Keratinocyte (primary cell): ENCODE data around the gene FNDC8. TPM values are rescaled to one million over a fixed set of nuclear protein-coding genes. Genes with fewer than 3 reads are reported as not detected.

ENCODE experiments used
- DNase-seq: peaks from one replicate; pipeline ENCODE4 v3.0.0-alpha.2; 2011; ENCODE audit warnings: low read depth, missing footprints, low spot score
- FAIRE-seq: peaks from 2 replicates; lab custom pipeline; 2011; peaks lifted over from hg19 to GRCh38; lab: Jason Lieb, UNC
- H2AFZ ChIP-seq: 2 replicates; pipeline ENCODE4 v1.6.0; 2012; ENCODE audit warnings: low read length, control low read depth, inconsistent platforms; ENCODE audit not compliant: control insufficient read depth
- H3K27ac ChIP-seq: 2 replicates; pipeline ENCODE4 v1.5.1; 2011; ENCODE audit warnings: low read length; ENCODE audit not compliant: control insufficient read depth, insufficient read depth
- H3K27me3 ChIP-seq: 3 replicates; pipeline ENCODE4 v1.6.0; 2011; ENCODE audit warnings: low read length; ENCODE audit not compliant: control insufficient read depth, insufficient read depth; ENCODE audit errors: extremely low read depth
- H3K36me3 ChIP-seq, 2 experiments: 2 replicates in 1 of 2; 3 replicates in 1 of 2; pipeline ENCODE4 v1.5.1; 2011; ENCODE audit warnings: low read length in 2 of 2, mild to moderate bottlenecking in 1 of 2; ENCODE audit not compliant: control insufficient read depth in 2 of 2, insufficient read depth in 2 of 2; ENCODE audit errors: extremely low read depth in 1 of 2
- H3K4me1 ChIP-seq: 3 replicates; pipeline ENCODE4 v1.5.1; 2011; ENCODE audit warnings: low read length; ENCODE audit not compliant: control insufficient read depth, insufficient read depth; ENCODE audit errors: extremely low read depth
- H3K4me2 ChIP-seq: 3 replicates; pipeline ENCODE4 v1.6.0; 2011; ENCODE audit warnings: low read depth, low read length; ENCODE audit not compliant: control insufficient read depth, insufficient read depth; ENCODE audit errors: extremely low read depth
- H3K4me3 ChIP-seq, 3 experiments: fragments of 200-600 bp in 1 of 3; sonication (generic) in 1 of 3; 2 replicates in 2 of 3; 3 replicates in 1 of 3; pipeline ENCODE4 v1.5.1; 2011 to 2016; ENCODE audit warnings: low read length in 3 of 3, mild to moderate bottlenecking in 3 of 3, control low read depth in 2 of 3, inconsistent platforms in 1 of 3, low read depth in 1 of 3, mixed read lengths in 1 of 3, mixed run types in 1 of 3, moderate library complexity in 1 of 3; ENCODE audit not compliant: control insufficient read depth in 2 of 3, insufficient read depth in 2 of 3; ENCODE audit errors: extremely low read depth in 1 of 3
- H3K79me2 ChIP-seq: 2 replicates; pipeline ENCODE4 v1.6.0; 2012; ENCODE audit warnings: low read length; ENCODE audit not compliant: control insufficient read depth, insufficient read depth
- H3K9ac ChIP-seq: 3 replicates; pipeline ENCODE4 v1.6.0; 2011; ENCODE audit warnings: low read length; ENCODE audit not compliant: control insufficient read depth, insufficient read depth; ENCODE audit errors: extremely low read depth
- H3K9me1 ChIP-seq: 3 replicates; pipeline ENCODE4 v1.6.0; 2011; ENCODE audit warnings: low read length; ENCODE audit not compliant: control insufficient read depth, insufficient read depth; ENCODE audit errors: extremely low read depth
- H3K9me3 ChIP-seq: 2 replicates; pipeline ENCODE4 v1.5.1; 2012; ENCODE audit warnings: low read depth, low read length; ENCODE audit not compliant: control insufficient read depth
- H4K20me1 ChIP-seq: 3 replicates; pipeline ENCODE4 v1.6.0; 2011; ENCODE audit warnings: low read length; ENCODE audit not compliant: control insufficient read depth, insufficient read depth; ENCODE audit errors: extremely low read depth
- CTCF ChIP-seq, 3 experiments: IDR thresholded peaks in 1 of 3; conservative IDR thresholded peaks in 1 of 3; optimal IDR thresholded peaks in 1 of 3; 2 replicates in 2 of 3; 3 replicates in 1 of 3; pipeline versions ENCODE3 to v1.5.1; 2011; ENCODE audit warnings: low read length in 3 of 3, mild to moderate bottlenecking in 3 of 3, moderate library complexity in 2 of 3, control low read depth in 1 of 3, inconsistent platforms in 1 of 3; ENCODE audit not compliant: insufficient read depth in 2 of 3; ENCODE audit errors: extremely low read depth in 1 of 3
- EZH2 ChIP-seq: IDR thresholded peaks from one replicate; pipeline ENCODE4 v1.6.1; 2012; ENCODE audit warnings: inconsistent platforms, mild to moderate bottlenecking, low read length, moderate library complexity
- dilution Hi-C: fragments of 300-500 bp; cut with MboI; formaldehyde crosslinking; loops from one replicate; pipeline ENCODE4 v1.7.0; 2020; ENCODE audit warnings: low sequenced_read_pairs; ENCODE audit not compliant: extremely low pct_ligation_motif_present
- polyA plus RNA-seq, 5 experiments: library from polyadenylated mRNA; depleted of rRNA in 3 of 5; stranded (reverse) in 3 of 5; stranded (forward) in 1 of 5; unstranded in 1 of 5; fragments of >200 nt; gene quantifications; 1 replicate in 1 of 5; 2 replicates in 3 of 5; 3 replicates in 1 of 5; pipeline versions ENCODE4 v1.2.1 to v1.2.3, GENCODE V29; 2011 to 2012; ENCODE audit warnings: missing spikeins in 2 of 5, low read depth in 1 of 5, low replicate concordance in 1 of 5

The FNDC8 gene
- polyA plus RNA-seq, 1 donor (not counting 4 experiments of a cell fraction or from before 2014, with no cell fraction given), result not detected

GRCh38 chr17:35082073-35082657 is 39.2 kb upstream of the FNDC8 start:
- Histone ChIP-seq H3K9me3 (no peaks in the 10 kb centered on the region), H3K4me1 (peaks cover 60% of the 10 kb centered on the region), H4K20me1 (no peaks in the 10 kb centered on the region), H3K9me1 (no peaks in the 10 kb centered on the region), H3K9ac (no peak overlapping the region), H3K36me3 (no peaks in the 10 kb centered on the region), H3K27ac (peak overlapping the region; percentile 58), H3K4me2 (peak overlapping the region; percentile 53), H3K27me3 (no peaks in the 10 kb centered on the region), H2AFZ (no peak overlapping the region), H3K79me2 (peaks cover 50% of the 10 kb centered on the region), H3K4me3 (peak overlapping the region in 1 of 3 experiments; percentile 10)
- peak; percentile 63 for DNase-seq
- dilution Hi-C loops, result no loop called here
- TF ChIP-seq EZH2 (no peak), CTCF (optimal IDR thresholded peaks at IDR 0.05 in 1 of 3, IDR thresholded peaks at IDR 0.05 in 1 of 3, conservative IDR thresholded peaks at IDR 0.05 in 1 of 3; ENCODE audit: extremely low read depth in 1 of 3, insufficient read depth in 2 of 3, low read length in 3 of 3) (no peak)
- FAIRE-seq, result peak; percentile 90

- dilution Hi-C loops, result no loop called here
- H3K27ac ChIP-seq, result peak overlapping the region; percentile 58
- H3K9ac ChIP-seq, result peak overlapping the region; percentile 4
- H3K9me3 ChIP-seq, result no peaks in the 10 kb centered on the region
- H3K79me2 ChIP-seq, result peaks cover 53% of the 10 kb centered on the region
- peak overlapping the region; percentile 42 for H3K4me2 ChIP-seq
- no peaks in the 10 kb centered on the region for H3K9me1 ChIP-seq
- TF ChIP-seq CTCF (optimal IDR thresholded peaks at IDR 0.05 in 1 of 3, IDR thresholded peaks at IDR 0.05 in 1 of 3, conservative IDR thresholded peaks at IDR 0.05 in 1 of 3; ENCODE audit: extremely low read depth in 1 of 3, insufficient read depth in 2 of 3, low read length in 3 of 3), result no peak
- no peak for TF ChIP-seq EZH2
- no peaks in the 10 kb centered on the region for H4K20me1 ChIP-seq
- no peak overlapping the region for H3K4me3 ChIP-seq
- H3K4me1 ChIP-seq, result peaks cover 69% of the 10 kb centered on the region
- no peak overlapping the region for H2AFZ ChIP-seq
- H3K27me3 ChIP-seq, result no peaks in the 10 kb centered on the region
- FAIRE-seq, result no peak
- no peaks in the 10 kb centered on the region for H3K36me3 ChIP-seq
- DNase-seq, result no peak
These were observed 38.3 kb upstream of the FNDC8 start for GRCh38 chr17:35083071-35083470.
